HG03066 (cell line): ENCODE data around the gene ZNF436.
"Not testable (repeated sequence)": the region's sequence is repeated elsewhere in the genome, so short reads cannot be mapped to it uniquely, and the experiment has no call there.

Experiments used
- ATAC-seq: cut with Tn5 transposase; IDR thresholded peaks from one replicate; pipeline ENCODE4 v1.9.1; 2021; ENCODE audit warnings: low read depth; ENCODE audit not compliant: unreplicated experiment

Gene ZNF436

GRCh38 chr1:23393706-23394105 is 24.1 kb upstream of the ZNF436 start:
- no peak for ATAC-seq

- ATAC-seq = no peak
These were observed 22.7 kb upstream of the ZNF436 start for GRCh38 chr1:23392125-23392855.

GRCh38 chr1:23389837-23390321 is 20.2 kb upstream of the ZNF436 start:
- ATAC-seq = no peak

- no peak for ATAC-seq
These were observed 17.9 kb upstream of the ZNF436 start for GRCh38 chr1:23387494-23387893.

- no peak for ATAC-seq
These were observed 15.5 kb upstream of the ZNF436 start for GRCh38 chr1:23385119-23385621.

- no peak for ATAC-seq
These were observed 14.8 kb upstream of the ZNF436 start for GRCh38 chr1:23384312-23385058.

GRCh38 chr1:23383577-23384311 is 14.1 kb upstream of the ZNF436 start:
- ATAC-seq = no peak

GRCh38 chr1:23381233-23381885 is 11.7 kb upstream of the ZNF436 start:
- no peak for ATAC-seq

- no peak for ATAC-seq
These were observed 11.1 kb upstream of the ZNF436 start for GRCh38 chr1:23380719-23381118.

GRCh38 chr1:23380236-23380635 is 10.6 kb upstream of the ZNF436 start:
- ATAC-seq = not testable (repeated sequence)

- no peak for ATAC-seq
These were observed 7.5 kb upstream of the ZNF436 start for GRCh38 chr1:23376890-23377811.

- not testable (repeated sequence) for ATAC-seq
These were observed 4.6 kb upstream of the ZNF436 start for GRCh38 chr1:23374079-23374735.

GRCh38 chr1:23371987-23372880 is 2.6 kb upstream of the ZNF436 start:
- ATAC-seq = no peak

GRCh38 chr1:23370709-23371584 is 1.3 kb upstream of the ZNF436 start:
- ATAC-seq = no peak

- no peak for ATAC-seq
These were observed 683 bp upstream of the ZNF436 start for GRCh38 chr1:23370330-23370708.

- ATAC-seq = peak; percentile 72
These were observed 888 bp downstream of the ZNF436 start for GRCh38 chr1:23368562-23369334.
